GM21619 (cell line): ENCODE results near the gene IGFBPL1.

Experiments used
- ATAC-seq: cut with Tn5 transposase; IDR thresholded peaks from one replicate; pipeline ENCODE4 v1.9.1; 2021; ENCODE audit not compliant: unreplicated experiment

Gene IGFBPL1

DNA sequence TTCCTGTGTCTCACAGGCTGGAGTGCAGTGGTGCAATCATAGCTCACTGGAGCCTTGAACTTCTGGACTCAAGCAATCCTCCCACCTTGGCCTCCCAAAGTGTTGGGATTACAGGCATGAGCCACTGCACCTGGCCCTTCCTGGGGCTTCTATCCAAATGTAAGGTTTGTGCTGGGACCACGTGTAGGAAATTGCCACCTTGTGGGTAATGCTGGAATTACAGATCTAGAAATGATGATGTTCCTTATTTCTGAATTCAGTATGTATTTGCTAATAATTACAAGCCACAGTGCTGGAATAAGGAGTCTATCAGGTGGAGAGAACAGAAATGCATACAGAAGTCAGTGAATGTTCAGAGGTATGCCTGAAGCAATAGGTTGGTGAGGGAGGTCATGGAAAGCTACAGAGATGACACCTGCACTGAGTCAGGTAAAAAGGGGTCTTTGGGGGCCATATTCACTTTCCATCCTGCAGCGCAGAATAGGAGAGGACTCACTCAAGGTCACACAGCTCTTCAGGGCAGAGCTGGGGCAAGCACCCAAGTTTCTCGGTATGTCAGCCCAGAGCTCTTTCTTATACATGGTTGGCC, 8.8 kb upstream of the IGFBPL1 start:
- no peak for ATAC-seq

- ATAC-seq = no peak
Observed at GRCh38 chr9:38431116-38431515, 6.9 kb upstream of the IGFBPL1 start.

GRCh38 chr9:38428062-38428461, 3.8 kb upstream of the IGFBPL1 start:
- ATAC-seq = no peak

DNA sequence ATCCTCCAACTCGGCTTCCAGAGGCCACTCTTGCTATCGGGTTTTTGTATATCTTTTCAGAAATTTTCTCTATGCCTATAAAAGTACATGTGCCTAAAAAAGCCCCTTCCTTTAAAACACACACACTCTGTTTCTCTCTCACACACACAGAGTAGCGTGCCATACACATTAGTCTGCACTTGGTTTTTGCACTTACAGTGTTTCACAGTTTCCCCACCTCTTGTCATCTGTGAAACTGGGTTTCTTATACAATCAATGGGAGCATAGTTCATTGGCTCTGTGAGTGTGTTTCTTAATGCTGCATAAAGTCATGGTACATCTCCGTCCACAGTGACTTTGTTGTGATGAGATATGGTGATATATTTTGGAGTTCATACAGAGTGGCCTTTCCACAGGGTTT, 664 bp upstream of the IGFBPL1 start:
- no peak for ATAC-seq

DNA sequence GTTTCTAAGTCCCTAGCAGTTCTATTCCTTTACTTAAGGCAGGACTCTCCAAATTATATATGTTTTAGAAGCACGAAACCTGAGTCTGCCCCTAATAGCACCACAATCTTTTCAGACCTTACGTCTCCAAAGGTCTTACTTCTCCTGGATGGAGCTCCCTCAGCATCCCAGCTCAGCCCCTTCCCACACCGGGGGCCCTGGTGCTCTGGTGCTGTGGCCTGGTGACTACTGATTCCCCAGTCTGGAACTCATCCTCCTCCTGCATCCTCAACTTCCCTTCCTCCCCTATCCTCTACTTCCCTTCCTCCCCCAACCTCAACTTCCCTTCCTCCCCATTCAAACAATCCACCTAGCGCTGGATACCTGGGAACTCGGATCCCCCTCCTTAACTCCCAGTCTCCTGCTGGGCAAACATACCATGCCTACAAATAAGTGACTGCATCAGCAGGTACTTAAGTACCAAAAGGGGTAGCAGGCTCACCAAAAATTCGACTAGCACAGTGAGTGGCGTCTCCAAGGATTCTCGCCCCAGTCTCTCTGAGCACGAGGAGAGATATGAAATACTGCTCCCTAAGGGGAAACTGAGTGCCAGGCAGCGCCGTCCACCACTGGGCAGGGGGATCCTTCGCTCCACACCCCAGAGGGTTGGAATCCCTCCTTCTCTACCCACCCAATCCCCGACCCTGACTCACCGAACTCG, 831 bp downstream of the IGFBPL1 start:
- no peak for ATAC-seq

DNA sequence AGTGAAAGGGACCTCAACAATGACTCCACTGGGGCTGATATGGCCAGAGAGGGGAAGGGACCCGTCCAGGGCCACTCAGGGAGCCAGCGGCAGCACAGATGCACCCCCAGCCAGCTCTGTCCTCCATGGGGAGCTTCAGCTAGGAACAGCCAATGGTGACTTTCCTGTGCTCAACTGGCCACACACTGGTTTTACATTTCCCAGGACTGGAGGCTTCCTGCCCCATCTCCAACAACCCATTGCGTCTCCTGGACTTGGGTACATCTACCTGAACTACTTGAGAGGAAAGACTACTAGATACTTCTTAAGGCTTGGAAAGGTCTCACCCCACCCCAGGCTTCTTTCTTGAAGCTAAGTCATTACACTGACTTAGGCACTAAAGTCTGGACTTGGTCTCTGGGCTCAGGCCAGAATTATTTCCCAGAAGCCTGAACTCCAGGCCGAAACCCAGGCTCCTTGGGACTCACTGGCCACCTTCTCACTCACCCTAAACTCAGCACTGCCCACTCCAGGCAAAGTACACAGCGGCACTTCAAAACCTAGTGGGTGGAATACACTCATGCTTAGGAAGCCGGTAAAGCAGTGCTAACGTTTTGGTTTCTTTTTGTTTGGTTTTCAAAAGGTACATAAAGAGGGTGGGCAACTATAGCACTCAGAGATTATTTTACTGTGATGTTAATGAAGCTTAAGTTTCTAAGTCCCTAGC, 1.5 kb downstream of the IGFBPL1 start:
- ATAC-seq = no peak

DNA sequence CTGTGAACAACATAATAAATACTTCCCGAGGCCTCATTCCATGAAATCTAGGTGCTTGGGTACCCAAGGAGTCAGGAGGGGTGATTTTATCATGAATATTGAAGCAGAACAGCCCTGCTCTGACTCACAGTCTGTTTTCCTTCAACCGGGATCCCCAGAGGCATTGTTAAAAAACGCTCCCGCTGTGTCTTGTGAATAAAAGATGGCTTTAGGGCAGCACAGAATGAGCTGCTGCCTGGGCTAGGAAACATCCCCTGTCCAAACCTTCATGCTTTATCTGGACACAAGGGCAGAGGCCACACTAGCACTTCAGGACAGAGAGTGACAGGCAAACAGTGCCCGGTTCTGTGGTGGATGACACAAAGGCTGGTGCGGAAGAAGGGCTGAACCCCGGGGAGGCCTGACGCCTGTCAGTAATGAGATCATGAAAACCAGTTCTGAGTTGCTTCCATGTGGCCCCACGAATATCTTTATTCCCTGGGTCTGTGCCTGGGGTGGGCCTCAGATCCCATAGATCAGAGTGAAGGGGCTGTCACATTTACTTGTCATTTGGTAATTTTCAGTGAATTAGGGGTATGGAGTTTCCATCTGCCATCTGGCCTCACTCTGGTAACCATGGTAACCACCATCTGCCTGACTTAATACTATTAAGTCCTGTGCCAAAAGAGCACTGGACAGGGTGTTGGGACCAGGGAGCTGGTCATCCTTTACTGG, 2.6 kb downstream of the IGFBPL1 start:
- ATAC-seq = no peak

DNA sequence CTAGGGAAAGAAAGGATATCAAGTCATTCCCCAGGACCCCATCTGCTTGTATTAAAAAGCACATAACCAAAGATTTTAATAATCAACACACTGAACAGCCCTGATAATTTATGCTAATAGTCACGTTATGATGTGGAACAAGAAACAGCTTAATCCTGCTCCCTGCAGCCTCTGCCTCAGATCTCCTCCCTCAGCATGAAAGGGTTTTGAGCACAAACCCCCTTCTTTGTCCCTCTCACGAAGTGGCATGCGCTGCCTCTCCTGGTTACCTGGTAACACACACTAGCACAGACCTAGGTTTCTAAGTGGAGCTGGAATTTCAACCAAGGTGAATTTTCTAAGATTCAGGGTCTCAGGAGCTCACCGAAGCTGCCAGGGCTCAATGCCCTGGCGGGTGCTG, 5.1 kb downstream of the IGFBPL1 start:
- ATAC-seq = no peak

DNA sequence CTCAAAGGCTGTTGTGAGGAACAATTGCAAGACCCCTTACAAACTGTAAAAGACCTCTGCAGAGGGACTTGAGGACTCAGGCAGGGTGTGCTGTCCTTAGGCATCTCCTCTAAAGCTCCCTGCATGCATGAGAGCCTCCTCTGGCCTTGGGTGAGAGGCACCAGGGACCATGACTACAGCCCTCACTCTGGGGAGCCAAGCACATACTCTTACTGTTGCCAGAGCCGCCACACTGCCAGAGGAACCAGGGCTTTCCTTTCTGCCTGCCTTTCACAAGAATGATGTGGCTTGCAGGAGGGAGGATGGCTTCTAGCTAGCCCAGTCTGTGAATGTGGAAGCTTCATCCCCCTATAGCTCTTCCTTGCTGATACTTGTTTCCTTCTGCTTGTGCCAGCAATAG, 5.9 kb downstream of the IGFBPL1 start:
- ATAC-seq = no peak

GRCh38 chr9:38417003-38417945, 7.0 kb downstream of the IGFBPL1 start:
- ATAC-seq = peak; percentile 58

DNA sequence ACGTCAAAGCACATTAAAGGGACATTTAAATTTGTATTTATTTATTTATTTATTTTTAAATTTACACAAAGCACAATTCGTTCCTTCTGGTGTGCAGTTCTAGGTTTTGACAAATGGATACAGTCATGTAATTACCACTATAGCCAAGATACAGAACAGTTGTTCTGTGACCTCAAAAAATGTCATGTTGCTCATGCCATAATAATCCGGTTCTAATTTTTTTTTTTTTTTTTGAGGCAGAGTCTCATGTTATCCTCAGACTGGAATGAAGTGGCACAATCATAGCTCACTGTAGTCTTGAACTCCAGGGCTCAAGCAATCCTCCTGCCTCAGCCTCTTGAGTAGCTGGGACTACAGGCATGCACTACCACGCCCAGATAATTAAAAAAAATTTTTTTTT, 7.8 kb downstream of the IGFBPL1 start:
- no peak for ATAC-seq

DNA sequence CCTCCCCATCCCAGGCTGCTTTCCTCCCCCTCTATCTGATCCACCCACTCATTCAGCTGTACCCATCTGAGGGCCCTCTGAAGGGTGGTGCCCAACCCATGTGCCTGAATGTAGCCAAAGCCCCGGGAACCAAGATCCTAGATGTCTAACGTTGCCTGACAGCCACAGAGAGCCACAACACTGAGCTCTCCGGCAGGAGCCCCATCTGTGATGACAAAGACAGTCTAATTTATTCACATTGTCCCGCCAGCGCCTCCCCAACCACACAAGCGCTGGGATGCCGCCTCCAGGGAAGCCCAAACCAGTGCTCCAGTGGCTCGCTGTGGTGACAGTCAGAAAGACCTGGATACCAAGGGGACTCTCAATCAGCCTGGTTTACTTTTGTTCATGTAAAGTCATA, 8.4 kb downstream of the IGFBPL1 start:
- ATAC-seq = no peak

DNA sequence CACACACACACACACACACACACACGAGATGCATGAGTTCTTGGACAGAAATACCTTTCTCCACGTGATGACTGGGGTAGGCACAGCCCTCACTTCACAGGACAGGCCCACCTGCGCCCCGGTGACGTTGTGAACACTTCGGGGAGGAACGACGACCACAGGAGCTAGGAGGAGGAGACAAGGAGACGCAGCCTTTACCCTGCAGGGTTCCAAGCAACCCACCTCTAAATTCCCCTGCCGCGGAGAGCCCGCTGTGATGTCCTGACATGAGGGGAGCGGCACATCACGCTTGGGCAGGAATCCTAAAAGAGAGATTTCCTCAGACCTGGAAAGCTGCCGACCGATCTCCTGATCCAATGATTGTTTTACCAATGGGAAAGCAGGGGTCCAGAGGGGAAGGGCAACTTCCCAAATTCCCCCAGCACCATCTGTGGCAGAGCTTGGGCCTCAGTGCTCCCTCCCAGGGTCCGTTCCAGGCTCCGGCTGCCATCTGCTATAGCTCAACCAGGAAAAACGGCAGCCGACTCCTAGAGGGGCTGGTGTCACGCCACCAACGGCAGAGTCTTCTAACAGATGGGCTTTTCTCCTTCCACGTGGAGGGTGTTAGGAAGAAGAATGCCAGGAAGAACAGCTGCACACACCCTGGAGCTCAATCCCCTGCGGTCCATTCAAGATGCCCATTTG, 10.1 kb downstream of the IGFBPL1 start:
- ATAC-seq = no peak

- ATAC-seq = peak; percentile 62
Observed at GRCh38 chr9:38413283-38413682, 11.0 kb downstream of the IGFBPL1 start.

- no peak for ATAC-seq
Observed at GRCh38 chr9:38412751-38413150, 11.5 kb downstream of the IGFBPL1 start.

GRCh38 chr9:38408719-38409118, 15.5 kb downstream of the IGFBPL1 start:
- no peak for ATAC-seq

DNA sequence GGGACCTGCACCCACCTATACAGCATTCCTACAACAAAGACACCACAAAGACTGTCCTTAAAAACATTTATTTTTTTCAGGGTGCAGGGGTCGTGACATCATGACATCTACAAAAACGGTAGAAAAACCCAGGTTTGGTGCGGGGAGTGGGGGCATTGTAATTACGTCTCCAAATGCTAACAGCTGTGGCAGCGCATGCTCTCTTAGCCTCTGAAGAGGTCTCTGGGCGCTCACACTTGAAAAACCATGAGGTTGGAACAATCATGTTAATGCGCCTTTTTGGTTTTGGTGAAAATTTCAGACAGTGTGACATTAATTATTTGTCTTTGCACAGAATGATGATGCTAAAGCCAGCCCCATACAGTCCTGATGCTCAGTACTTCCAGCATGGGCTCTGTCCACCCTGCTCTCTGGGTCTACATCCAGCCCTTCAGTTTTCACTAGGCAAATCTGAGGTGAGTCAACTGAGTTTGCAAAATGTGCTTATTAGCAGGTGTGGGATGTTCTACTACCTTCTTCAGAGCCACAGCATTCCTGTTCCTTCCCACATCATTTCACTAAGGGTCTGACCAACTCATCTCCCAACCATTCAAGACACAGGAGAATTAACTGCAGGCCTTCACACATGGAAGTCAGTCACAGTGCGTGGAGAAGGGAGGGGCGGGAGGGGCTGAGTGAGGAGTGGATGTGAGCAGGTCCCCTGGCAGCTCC, 17.6 kb downstream of the IGFBPL1 start:
- ATAC-seq = no peak

DNA sequence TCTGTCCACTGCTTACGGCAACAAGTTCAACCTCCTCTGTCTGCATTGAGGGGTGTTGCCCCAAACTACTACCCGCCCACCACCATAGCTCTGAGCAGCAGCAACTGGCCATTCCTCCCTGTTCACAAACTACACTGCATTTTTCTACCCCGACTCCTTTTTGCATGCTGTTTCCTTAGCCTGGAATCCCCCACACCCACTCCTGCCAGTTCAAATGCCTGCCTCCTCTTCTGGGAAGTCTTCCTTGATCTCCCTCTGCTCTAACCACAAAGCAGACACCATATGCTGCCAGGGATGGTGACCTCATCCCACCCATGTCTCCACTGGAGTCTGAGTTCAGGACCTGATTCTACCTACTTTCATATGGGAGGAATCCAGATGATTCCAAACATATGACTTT, 18.5 kb downstream of the IGFBPL1 start:
- ATAC-seq = no peak

DNA sequence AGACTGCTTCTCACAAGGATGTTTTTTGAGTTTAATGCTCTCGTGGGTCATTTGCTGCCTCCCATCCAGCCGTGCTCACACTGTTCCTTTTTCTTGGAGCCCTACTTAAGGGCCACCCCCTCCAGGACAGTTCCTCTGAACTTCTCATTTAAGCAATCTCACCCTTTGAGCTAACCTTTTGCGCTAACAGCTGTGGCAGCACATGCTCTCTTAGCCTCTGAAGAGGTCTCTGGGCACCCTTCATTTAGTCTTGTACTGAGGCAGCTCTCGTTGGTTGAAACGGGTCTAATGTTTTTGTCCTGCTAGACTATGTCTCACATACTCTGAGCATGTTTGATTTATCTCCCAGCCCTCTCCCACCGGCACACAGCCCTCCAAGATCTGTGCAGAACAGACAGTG, 19.9 kb downstream of the IGFBPL1 start:
- ATAC-seq = no peak
